A549 (cell line): ENCODE results near the gene SPINK14. TPM values are rescaled to one million over a fixed set of nuclear protein-coding genes. Genes with fewer than 3 reads are reported as not detected.

ENCODE experiments used
- ATAC-seq, 2 experiments: fragments of 200-7000 bp in 1 of 2; fragments of >200 bp in 1 of 2; cut with Nextera tagmentation in 1 of 2; cut with Tn5 transposase in 1 of 2; 3 replicates each; pipeline versions ENCODE4 v1.8.0 to v1.9.1; 2018 to 2020; ENCODE audit warnings: mild to moderate bottlenecking in 1 of 2, moderate library complexity in 1 of 2
- CTCF ChIA-PET: fragments of 300-600 bp; sonication (Branson Sonifier 250); formaldehyde crosslinking; extraction: SDS; loops from one replicate; lab custom pipeline; 2021; ENCODE audit warnings: antibody characterized with exemption, inconsistent platforms; lab: Yijun Ruan, JAX
- POLR2A ChIA-PET: fragments of 350-600 bp; formaldehyde crosslinking; extraction: SDS; loops from one replicate; lab custom pipeline; 2021; ENCODE audit warnings: antibody characterized with exemption, inconsistent platforms; lab: Yijun Ruan, JAX
- DNase-seq, 2 experiments: peaks; one replicate each; pipeline versions ENCODE4 v3.0.0 to v3.0.0-alpha.2; 2011 to 2016; ENCODE audit warnings: low read depth in 1 of 2, low spot score in 1 of 2
- FAIRE-seq: peaks from 2 replicates; lab custom pipeline; 2011; peaks lifted over from hg19 to GRCh38; lab: Jason Lieb, UNC
- H3K27ac ChIP-seq, 2 experiments: fragments of >200 bp; sonication (Bioruptor Twin); formaldehyde crosslinking; 3 replicates each; pipeline ENCODE4 v1.5.1; 2016 to 2017
- H3K4me1 ChIP-seq: fragments of >200 bp; sonication (Bioruptor Twin); formaldehyde crosslinking; 3 replicates; pipeline ENCODE4 v1.6.1; 2016
- H3K4me2 ChIP-seq: fragments of >200 bp; sonication (Bioruptor Twin); formaldehyde crosslinking; 3 replicates; pipeline ENCODE4 v1.6.1; 2016
- H3K4me3 ChIP-seq: fragments of >200 bp; sonication (Bioruptor Twin); formaldehyde crosslinking; 3 replicates; pipeline ENCODE4 v1.5.1; 2016
- H3K9me3 ChIP-seq: fragments of >200 bp; sonication (Bioruptor Twin); formaldehyde crosslinking; 3 replicates; pipeline ENCODE4 v1.6.1; 2016
- BHLHE40 ChIP-seq: IDR thresholded peaks from 2 replicates; pipeline ENCODE4 v1.6.1; 2012; ENCODE audit warnings: low read depth, low read length, inconsistent platforms
- CBX2 ChIP-seq: fragments of 200-600 bp; sonication (generic); IDR thresholded peaks from 2 replicates; pipeline ENCODE4 v1.6.1; 2016; ENCODE audit warnings: low read depth, mild to moderate bottlenecking, borderline replicate concordance
- CEBPB ChIP-seq, 2 experiments: fragments of >200 bp in 1 of 2; sonication (Bioruptor Twin) in 1 of 2; formaldehyde crosslinking in 1 of 2; IDR thresholded peaks; 2 replicates each; pipeline ENCODE4 v1.6.1; 2012 to 2016
- CHD4 ChIP-seq: fragments of 200-600 bp; sonication (generic); IDR thresholded peaks from 2 replicates; pipeline ENCODE4 v1.6.1; 2016; ENCODE audit warnings: antibody characterized with exemption, mild to moderate bottlenecking, borderline replicate concordance
- EHMT2 ChIP-seq: fragments of 200-600 bp; sonication (generic); IDR thresholded peaks from 2 replicates; pipeline ENCODE4 v1.6.1; 2016; ENCODE audit warnings: antibody characterized with exemption, low read depth, mild to moderate bottlenecking, moderate library complexity
- FOSL2 ChIP-seq, 2 experiments: fragments of 450-650 bp in 1 of 2; fragments of >200 bp in 1 of 2; sonication (Bioruptor Twin) in 1 of 2; formaldehyde crosslinking; IDR thresholded peaks; 2 replicates each; pipeline versions ENCODE4 v1.5.0 to v1.6.1; 2016 to 2020; ENCODE audit warnings: mild to moderate bottlenecking in 1 of 2, moderate library complexity in 1 of 2
- GATA3 ChIP-seq: IDR thresholded peaks from 2 replicates; pipeline ENCODE4 v1.6.1; 2012; ENCODE audit warnings: borderline replicate concordance
- HEYL ChIP-seq: fragments of 250-450 bp; sonication (Bioruptor Pico); IDR thresholded peaks from 2 replicates; pipeline ENCODE4 v1.8.0; 2021; ENCODE audit warnings: mild to moderate bottlenecking, moderate library complexity
- JUNB ChIP-seq: fragments of >200 bp; sonication (Bioruptor Twin); formaldehyde crosslinking; IDR thresholded peaks from 2 replicates; pipeline ENCODE4 v1.6.1; 2016
- KDM1A ChIP-seq: fragments of 200-600 bp; sonication (generic); IDR thresholded peaks from 2 replicates; pipeline ENCODE4 v1.6.1; 2016; ENCODE audit warnings: low read depth, mild to moderate bottlenecking
- MAFK ChIP-seq: fragments of 450-650 bp; IDR thresholded peaks from 2 replicates; pipeline ENCODE4 v1.6.1; 2014; ENCODE audit not compliant: partially characterized antibody
- MAZ ChIP-seq: fragments of 150-350 bp; IDR thresholded peaks from 2 replicates; pipeline ENCODE4 v1.6.1; 2014; ENCODE audit warnings: antibody characterized with exemption, low read depth, low read length, borderline replicate concordance
- MYC ChIP-seq: IDR thresholded peaks from 2 replicates; pipeline ENCODE4 v1.6.1; 2012; ENCODE audit warnings: mild to moderate bottlenecking, inconsistent platforms, low read length, improper control_type of control experiment, borderline replicate concordance
- NFE2L2 ChIP-seq: fragments of 150-350 bp; conservative IDR thresholded peaks from 2 replicates; pipeline ENCODE4 v1.6.1; 2014; ENCODE audit warnings: low read length
- NPAS2 ChIP-seq: fragments of 250-450 bp; sonication (Bioruptor Pico); IDR thresholded peaks from 2 replicates; pipeline ENCODE4 v1.8.0; 2022; ENCODE audit warnings: mild to moderate bottlenecking, moderate library complexity, borderline replicate concordance
- PHF8 ChIP-seq: fragments of 200-600 bp; sonication (generic); IDR thresholded peaks from 2 replicates; pipeline ENCODE4 v1.6.1; 2016; ENCODE audit warnings: low read depth, mild to moderate bottlenecking, antibody characterized with exemption, moderate library complexity, borderline replicate concordance
- RARB ChIP-seq: fragments of 250-450 bp; sonication (Bioruptor Pico); IDR thresholded peaks from 2 replicates; pipeline ENCODE4 v1.8.0; 2021; ENCODE audit warnings: mild to moderate bottlenecking, moderate library complexity
- RNF2 ChIP-seq: fragments of 200-600 bp; sonication (generic); IDR thresholded peaks from 2 replicates; pipeline ENCODE4 v1.6.1; 2016; ENCODE audit warnings: low read depth, mild to moderate bottlenecking, antibody characterized with exemption, moderate library complexity, borderline replicate concordance
- SMC3 ChIP-seq: fragments of >200 bp; sonication (Bioruptor Twin); formaldehyde crosslinking; IDR thresholded peaks from 3 replicates; pipeline ENCODE4 v1.6.1; 2018; ENCODE audit warnings: inconsistent platforms
- SREBF2 ChIP-seq: fragments of 450-650 bp; IDR thresholded peaks from 2 replicates; pipeline ENCODE4 v1.6.1; 2014; ENCODE audit warnings: mild to moderate bottlenecking, moderate library complexity
- ZNF302 ChIP-seq: fragments of 250-450 bp; sonication (Bioruptor Pico); IDR thresholded peaks from 2 replicates; pipeline ENCODE4 v1.9.0; 2021; ENCODE audit warnings: inconsistent platforms, mild to moderate bottlenecking, moderate library complexity
- WGBS: methylation state at CpG from one replicate; pipeline ENCODE4 v1.1.6; 2017; ENCODE audit errors: missing lambda C conversion rate; 5-methylcytosine and 5-hydroxymethylcytosine counted together
- polyA plus RNA-seq, 4 experiments: library from polyadenylated mRNA; depleted of rRNA in 3 of 4; stranded (reverse); fragments of >200 nt; fragmentation: RNase III in 1 of 4; extraction: RNeasy Plus Mini Kit Qiagen cat#74134 plus additional on column Dnase treatment in 1 of 4; gene quantifications; 2 replicates in 3 of 4; 3 replicates in 1 of 4; pipeline ENCODE4 v1.2.3, GENCODE V29; 2011 to 2017
- TF ChIP-seq, protein P1 (sequence below): fragments of 200-600 bp; sonication (generic); IDR thresholded peaks from 2 replicates; pipeline ENCODE4 v1.6.1; 2016; ENCODE audit warnings: antibody characterized with exemption, mild to moderate bottlenecking, moderate library complexity
- TF ChIP-seq, protein P2 (sequence below): fragments of 450-650 bp; IDR thresholded peaks from 2 replicates; pipeline ENCODE4 v1.6.1; 2014; ENCODE audit warnings: antibody characterized with exemption

SPINK14 gene
- polyA plus RNA-seq, 2 of the 4 experiments (the other 2 are of a cell fraction) = not detected

DNA sequence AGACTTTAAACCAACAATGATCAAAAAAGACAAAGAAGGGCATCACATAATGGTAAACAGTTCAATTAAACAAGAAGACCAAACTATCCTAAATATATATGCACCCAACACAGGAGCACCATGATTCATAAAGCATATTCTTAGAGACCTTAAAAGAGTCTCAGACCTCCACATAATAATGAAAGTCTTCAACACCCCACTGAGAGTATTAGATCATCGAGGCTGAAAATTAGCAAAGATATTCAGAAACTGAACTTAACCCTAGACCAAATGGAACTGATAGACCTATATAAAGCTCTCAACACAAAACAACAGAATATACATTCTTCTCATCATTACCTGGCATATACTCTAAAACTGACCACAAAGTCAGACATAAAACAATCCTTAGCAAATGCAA, 11.7 kb upstream of the SPINK14 start (continued):
- TF ChIP-seq, protein P1, sequence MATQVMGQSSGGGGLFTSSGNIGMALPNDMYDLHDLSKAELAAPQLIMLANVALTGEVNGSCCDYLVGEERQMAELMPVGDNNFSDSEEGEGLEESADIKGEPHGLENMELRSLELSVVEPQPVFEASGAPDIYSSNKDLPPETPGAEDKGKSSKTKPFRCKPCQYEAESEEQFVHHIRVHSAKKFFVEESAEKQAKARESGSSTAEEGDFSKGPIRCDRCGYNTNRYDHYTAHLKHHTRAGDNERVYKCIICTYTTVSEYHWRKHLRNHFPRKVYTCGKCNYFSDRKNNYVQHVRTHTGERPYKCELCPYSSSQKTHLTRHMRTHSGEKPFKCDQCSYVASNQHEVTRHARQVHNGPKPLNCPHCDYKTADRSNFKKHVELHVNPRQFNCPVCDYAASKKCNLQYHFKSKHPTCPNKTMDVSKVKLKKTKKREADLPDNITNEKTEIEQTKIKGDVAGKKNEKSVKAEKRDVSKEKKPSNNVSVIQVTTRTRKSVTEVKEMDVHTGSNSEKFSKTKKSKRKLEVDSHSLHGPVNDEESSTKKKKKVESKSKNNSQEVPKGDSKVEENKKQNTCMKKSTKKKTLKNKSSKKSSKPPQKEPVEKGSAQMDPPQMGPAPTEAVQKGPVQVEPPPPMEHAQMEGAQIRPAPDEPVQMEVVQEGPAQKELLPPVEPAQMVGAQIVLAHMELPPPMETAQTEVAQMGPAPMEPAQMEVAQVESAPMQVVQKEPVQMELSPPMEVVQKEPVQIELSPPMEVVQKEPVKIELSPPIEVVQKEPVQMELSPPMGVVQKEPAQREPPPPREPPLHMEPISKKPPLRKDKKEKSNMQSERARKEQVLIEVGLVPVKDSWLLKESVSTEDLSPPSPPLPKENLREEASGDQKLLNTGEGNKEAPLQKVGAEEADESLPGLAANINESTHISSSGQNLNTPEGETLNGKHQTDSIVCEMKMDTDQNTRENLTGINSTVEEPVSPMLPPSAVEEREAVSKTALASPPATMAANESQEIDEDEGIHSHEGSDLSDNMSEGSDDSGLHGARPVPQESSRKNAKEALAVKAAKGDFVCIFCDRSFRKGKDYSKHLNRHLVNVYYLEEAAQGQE = no peak
- TF ChIP-seq HEYL (CRISPR knock-in tag) = no peak
- no peak for TF ChIP-seq GATA3
- TF ChIP-seq, protein P2, sequence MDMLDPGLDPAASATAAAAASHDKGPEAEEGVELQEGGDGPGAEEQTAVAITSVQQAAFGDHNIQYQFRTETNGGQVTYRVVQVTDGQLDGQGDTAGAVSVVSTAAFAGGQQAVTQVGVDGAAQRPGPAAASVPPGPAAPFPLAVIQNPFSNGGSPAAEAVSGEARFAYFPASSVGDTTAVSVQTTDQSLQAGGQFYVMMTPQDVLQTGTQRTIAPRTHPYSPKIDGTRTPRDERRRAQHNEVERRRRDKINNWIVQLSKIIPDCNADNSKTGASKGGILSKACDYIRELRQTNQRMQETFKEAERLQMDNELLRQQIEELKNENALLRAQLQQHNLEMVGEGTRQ = no peak

DNA sequence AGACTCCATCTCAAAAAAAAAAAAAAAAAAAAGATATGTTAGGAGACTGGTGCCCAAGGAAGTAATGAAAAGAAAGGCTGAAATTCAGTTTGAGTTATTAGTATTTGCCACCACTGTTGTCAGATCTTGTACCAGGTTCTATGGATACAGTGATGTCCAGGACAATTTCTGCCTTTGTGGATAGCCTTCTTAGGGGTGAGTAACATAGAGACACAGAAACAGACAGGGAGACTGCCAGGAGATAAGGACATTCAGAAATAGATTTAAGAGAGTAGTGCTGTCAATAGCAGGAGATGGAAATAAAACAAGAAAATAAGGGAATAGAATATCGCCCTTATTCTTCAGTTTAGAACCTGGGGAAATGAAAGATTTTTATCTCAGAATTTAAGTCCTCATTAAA, 6.3 kb upstream of the SPINK14 start:
- ATAC-seq = no peak
- ChIA-PET POLR2A (no interaction called here), CTCF (no interaction called here)
- Histone ChIP-seq H3K9me3 (no peaks in the 10 kb centered on the region), H3K27ac (no peak overlapping the region), H3K4me1 (no peaks in the 10 kb centered on the region)
- WGBS = 19% methylated on average over 1 of the region's 1 CpG
- DNase-seq = no peak
- TF ChIP-seq BHLHE40 (no peak), CBX2 (no peak)
- TF ChIP-seq, all 56 proteins: peak for 0
- FAIRE-seq = no peak
- no peak overlapping the region for H3K4me3 ChIP-seq
- H3K4me2 ChIP-seq = no peak overlapping the region

DNA sequence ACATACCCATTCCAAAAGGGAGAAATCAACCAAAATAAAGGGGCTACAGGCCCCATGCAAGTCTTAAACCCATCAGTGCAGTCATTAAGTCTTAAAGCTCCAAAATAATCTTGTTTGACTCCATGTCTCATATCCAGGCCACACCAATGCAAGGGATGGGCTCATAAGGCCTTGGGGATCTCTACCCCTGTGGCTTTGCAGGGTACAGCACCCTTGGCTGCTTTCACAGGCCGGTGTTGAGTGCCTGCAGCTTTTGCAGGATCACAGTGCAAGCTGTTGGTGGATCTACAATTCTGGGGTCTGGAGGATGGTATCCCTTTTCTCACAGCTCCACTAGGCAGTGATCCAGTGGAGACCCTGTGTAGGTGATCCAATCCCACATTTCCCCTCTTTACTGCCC, 5.0 kb upstream of the SPINK14 start:
- WGBS = 0% methylated on average over 1 of the region's 1 CpG
- ATAC-seq = peak in 1 of 2 experiments; percentile 59; a peak in 2 of 6 replicates

DNA sequence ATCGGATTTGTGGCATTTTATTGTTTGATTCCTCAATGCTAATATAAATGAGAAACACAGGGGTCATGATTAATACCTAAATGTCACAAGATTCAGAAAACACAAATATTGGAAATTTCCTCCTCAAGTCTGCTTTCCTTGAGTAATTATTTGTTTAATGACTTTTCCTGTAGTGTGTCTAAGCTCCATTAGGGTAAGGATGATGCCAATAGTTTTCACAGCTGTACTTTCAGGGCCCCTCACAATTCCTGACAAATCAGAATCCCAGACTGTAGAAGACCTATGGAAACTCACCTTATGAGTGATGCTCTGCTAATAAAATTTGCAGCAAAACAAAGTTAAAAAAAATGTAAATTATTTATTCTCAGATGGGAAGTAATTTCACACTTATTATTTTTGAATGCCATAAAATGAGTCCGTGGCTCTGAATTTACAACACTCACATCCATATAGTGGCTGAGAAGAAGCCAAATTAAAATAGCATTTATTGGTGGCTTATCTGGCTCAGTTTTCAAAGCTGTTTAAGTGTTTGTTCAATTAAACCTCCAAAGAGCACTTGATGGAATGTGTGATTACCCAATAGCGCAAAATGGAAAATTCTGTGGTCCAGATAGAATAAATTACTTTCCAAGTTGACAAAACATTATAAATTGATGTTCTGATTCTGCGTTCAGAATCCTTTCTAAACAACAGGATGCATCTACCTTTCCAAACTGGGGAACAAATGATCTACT, 1.6 kb upstream of the SPINK14 start:
- TF ChIP-seq FOSL2 (IDR thresholded peaks at IDR 0.05) (no peak), FOSL2 (CRISPR knock-in tag; IDR thresholded peaks at IDR 0.05) (no peak), NFE2L2 (no peak), RARB (no peak), NPAS2 (CRISPR knock-in tag) (no peak), CEBPB (IDR thresholded peaks at IDR 0.05) (no peak), CHD4 (no peak), JUNB (no peak)
- TF ChIP-seq, all 56 proteins: peak for 0
- Histone ChIP-seq H3K27ac (no peak overlapping the region), H3K9me3 (no peaks in the 10 kb centered on the region), H3K4me2 (no peak overlapping the region), H3K4me1 (no peaks in the 10 kb centered on the region), H3K4me3 (no peak overlapping the region)
- no peak for DNase-seq
- 17% methylated on average over 4 of the region's 4 CpGs for WGBS
- ChIA-PET CTCF (interaction anchor here (0.8 to 1.7 kb wide), 2 partner anchors 28 to 217 kb away, joined by 4 to 5 read pairs; no protein-coding TSS in a partner anchor), POLR2A (no interaction called here)
- no peak for ATAC-seq
- FAIRE-seq = no peak

More for the DNA sequence above, 5.0 kb upstream of the SPINK14 start:
- Histone ChIP-seq H3K27ac (no peak overlapping the region), H3K4me3 (no peak overlapping the region), H3K4me1 (no peaks in the 10 kb centered on the region), H3K4me2 (no peak overlapping the region), H3K9me3 (no peaks in the 10 kb centered on the region)
- no peak for FAIRE-seq
- TF ChIP-seq ZNF302 (CRISPR knock-in tag) (no peak), PHF8 (no peak), SREBF2 (no peak), MYC (no peak), EHMT2 (no peak), MAFK (no peak), RNF2 (no peak), KDM1A (no peak), SMC3 (no peak), HEYL (CRISPR knock-in tag) (no peak), MAZ (no peak)
- POLR2A ChIA-PET = no interaction called here
- DNase-seq = no peak
- CTCF ChIA-PET = interaction anchor here (1.6 kb wide), 1 partner anchor 16 kb away, joined by 4 read pairs; no protein-coding TSS in a partner anchor
